ENCODE data around the gene PLD2.

DNA sequence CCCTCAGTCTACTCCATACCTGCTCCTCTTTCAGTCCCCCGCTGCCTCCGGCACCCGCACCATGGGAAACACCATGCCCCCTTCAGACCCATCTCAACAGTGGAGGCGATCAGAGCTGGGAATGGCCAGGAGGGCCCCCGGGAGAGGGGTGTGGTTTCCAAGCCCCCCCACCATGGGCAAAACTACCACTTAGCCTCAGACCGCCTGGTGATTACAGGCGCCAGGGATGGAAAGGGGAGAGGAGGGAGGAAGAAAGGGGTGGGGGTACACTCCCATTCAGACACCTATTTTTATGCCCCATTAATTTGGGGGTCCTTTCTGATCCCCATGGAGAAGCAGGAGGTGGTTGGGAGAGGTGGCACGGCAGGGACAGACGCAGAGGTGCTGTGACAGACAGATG is 4.7 kb upstream of the PLD2 start, which contains the start of gene C17orf114:
- TF ChIP-seq, protein P1, sequence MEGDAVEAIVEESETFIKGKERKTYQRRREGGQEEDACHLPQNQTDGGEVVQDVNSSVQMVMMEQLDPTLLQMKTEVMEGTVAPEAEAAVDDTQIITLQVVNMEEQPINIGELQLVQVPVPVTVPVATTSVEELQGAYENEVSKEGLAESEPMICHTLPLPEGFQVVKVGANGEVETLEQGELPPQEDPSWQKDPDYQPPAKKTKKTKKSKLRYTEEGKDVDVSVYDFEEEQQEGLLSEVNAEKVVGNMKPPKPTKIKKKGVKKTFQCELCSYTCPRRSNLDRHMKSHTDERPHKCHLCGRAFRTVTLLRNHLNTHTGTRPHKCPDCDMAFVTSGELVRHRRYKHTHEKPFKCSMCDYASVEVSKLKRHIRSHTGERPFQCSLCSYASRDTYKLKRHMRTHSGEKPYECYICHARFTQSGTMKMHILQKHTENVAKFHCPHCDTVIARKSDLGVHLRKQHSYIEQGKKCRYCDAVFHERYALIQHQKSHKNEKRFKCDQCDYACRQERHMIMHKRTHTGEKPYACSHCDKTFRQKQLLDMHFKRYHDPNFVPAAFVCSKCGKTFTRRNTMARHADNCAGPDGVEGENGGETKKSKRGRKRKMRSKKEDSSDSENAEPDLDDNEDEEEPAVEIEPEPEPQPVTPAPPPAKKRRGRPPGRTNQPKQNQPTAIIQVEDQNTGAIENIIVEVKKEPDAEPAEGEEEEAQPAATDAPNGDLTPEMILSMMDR (IDR thresholded peaks at IDR 0.05) = no peak
- TF ChIP-seq POLR2A (IDR thresholded peaks at IDR 0.05) = no peak
